Measurements from ENCODE around the gene WNK2.

DNA sequence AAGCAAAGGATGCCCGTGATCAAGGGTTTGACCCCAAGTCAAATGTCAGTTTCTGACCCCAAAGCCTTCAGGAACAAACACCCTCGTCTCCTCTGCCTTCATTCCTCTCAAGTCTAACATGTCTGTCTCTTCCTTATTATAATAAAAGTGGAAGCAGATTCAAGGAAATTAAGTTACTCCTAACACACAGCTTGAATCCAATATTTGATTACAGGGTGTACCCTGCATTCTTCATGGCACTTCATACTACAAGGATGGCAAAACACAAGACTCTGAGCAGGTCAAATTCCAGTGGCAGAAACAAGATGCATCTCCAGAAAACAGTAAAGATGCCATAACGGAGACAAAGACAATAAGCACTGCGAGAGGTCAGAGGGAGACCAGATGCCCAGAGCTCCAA lies 148.4 kb downstream of the WNK2 start:
- TF ChIP-seq POLR2AphosphoS5 (IDR thresholded peaks at IDR 0.05; ENCODE audit: low read depth), result no peak
- no peak for TF ChIP-seq CTCF (IDR thresholded peaks at IDR 0.05; ENCODE audit: insufficient read depth, low read length)
- TF ChIP-seq REST (IDR thresholded peaks at IDR 0.05; ENCODE audit: insufficient replicate concordance, low read depth), result no peak
- TF ChIP-seq SPI1 (IDR thresholded peaks at IDR 0.05; ENCODE audit: borderline replicate concordance, low read depth), result no peak

Measured in HL-60 (cell line).